ENCODE measurements around the gene CD247.

DNA sequence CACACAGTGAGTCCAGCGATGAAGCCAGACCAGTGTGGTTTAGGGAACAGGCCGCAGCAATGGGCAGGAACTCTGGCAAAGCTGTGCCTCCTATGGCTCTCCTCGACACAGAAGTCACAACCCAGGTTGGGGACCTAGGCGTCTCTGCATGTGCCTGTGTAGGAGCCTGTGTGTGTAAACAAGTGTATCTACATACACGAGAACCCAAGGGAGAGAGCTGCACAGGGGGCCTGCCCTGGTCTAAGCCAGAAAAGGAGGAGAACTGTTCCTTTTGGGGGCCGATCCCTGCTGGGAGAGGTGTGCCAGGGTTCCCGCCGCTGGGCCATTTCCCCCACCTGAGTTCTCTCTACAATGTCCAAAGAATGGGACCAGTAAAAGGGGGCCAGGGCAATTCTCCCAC, 56.0 kb downstream of the CD247 start:
- TF ChIP-seq, protein P1, sequence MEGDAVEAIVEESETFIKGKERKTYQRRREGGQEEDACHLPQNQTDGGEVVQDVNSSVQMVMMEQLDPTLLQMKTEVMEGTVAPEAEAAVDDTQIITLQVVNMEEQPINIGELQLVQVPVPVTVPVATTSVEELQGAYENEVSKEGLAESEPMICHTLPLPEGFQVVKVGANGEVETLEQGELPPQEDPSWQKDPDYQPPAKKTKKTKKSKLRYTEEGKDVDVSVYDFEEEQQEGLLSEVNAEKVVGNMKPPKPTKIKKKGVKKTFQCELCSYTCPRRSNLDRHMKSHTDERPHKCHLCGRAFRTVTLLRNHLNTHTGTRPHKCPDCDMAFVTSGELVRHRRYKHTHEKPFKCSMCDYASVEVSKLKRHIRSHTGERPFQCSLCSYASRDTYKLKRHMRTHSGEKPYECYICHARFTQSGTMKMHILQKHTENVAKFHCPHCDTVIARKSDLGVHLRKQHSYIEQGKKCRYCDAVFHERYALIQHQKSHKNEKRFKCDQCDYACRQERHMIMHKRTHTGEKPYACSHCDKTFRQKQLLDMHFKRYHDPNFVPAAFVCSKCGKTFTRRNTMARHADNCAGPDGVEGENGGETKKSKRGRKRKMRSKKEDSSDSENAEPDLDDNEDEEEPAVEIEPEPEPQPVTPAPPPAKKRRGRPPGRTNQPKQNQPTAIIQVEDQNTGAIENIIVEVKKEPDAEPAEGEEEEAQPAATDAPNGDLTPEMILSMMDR (IDR thresholded peaks at IDR 0.05): no peak
- TF ChIP-seq POLR2AphosphoS5 (IDR thresholded peaks at IDR 0.05): no peak
